ENCODE measurements around the gene B4GALT1. TPM values are rescaled to one million over a fixed set of nuclear protein-coding genes. Genes with fewer than 3 reads are reported as not detected.

The B4GALT1 gene
- total and polyA plus RNA-seq, 2 of the 8 experiments (the other 6 are each of a cell fraction or from before 2014, with no cell fraction given), result 12.8 to 18.2 TPM

- no peak for TF ChIP-seq SAP30 (IDR thresholded peaks at IDR 0.05; ENCODE audit: insufficient read depth, insufficient replicate concordance, low read length)
- no peak for TF ChIP-seq ATF2 (IDR thresholded peaks at IDR 0.05; ENCODE audit: low read length)
- TF ChIP-seq SRF (IDR thresholded peaks at IDR 0.05; ENCODE audit: low read depth, low read length), result no peak
- TF ChIP-seq HDAC2 (IDR thresholded peaks at IDR 0.05; ENCODE audit: borderline replicate concordance in 1 of 2, low read depth in 2 of 2, low read length in 2 of 2), result no peak
- no peak for TF ChIP-seq RBBP5 (IDR thresholded peaks at IDR 0.05; ENCODE audit: borderline replicate concordance, low read depth, low read length)
Observed at GRCh38 chr9:33097192-33097591, 69.9 kb downstream of the B4GALT1 start (continued).
